NB4 (cell line): ENCODE results near the gene NDOR1.

ENCODE experiments used
- POLR2A ChIP-seq: IDR thresholded peaks from 2 replicates; pipeline ENCODE4 v1.6.1; 2011; ENCODE audit warnings: mild to moderate bottlenecking; ENCODE audit not compliant: insufficient read length; ENCODE audit errors: extremely low read depth
- TF ChIP-seq, protein P1 (sequence below): IDR thresholded peaks from one replicate; pipeline ENCODE4 v1.5.1; 2012; ENCODE audit warnings: low read depth, low read length
- TF ChIP-seq, protein P2 (sequence below): IDR thresholded peaks from 2 replicates; pipeline ENCODE4 v1.6.1; 2011; ENCODE audit warnings: low read depth, low read length

DNA sequence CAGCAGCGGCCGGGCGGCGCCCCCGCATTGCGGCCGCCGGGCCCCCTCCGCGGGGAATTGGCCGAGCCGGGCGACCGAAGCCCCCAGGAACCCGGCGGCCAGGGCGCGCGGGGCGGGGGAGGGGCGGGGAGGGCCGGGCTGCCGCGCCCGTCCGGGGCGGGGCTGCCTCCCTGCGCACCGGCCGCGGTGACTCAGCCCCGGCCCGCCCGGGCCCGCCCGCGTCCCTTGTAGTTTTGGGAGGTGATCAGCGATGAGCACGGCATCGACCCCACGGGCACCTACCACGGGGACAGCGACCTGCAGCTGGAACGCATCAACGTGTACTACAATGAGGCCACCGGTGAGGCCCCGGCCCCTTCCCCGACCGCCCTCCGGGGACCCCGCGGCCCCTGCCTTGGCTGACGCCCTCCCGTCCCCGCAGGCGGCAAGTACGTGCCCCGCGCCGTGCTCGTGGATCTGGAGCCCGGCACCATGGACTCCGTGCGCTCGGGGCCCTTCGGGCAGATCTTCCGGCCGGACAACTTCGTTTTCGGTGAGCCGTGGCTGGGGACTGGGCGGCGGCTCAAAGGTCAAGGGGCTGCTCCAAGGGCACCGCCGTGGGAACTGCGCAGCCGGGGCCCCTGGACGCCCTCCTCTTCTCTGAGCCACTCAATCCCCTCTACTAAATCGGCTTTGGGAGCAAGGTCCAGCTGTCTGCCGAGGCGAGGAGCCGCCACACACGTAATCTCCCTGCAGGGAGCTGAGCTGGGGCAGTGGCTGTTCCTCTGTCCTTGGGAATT, 36.2 kb downstream of the NDOR1 start:
- TF ChIP-seq, protein P1, sequence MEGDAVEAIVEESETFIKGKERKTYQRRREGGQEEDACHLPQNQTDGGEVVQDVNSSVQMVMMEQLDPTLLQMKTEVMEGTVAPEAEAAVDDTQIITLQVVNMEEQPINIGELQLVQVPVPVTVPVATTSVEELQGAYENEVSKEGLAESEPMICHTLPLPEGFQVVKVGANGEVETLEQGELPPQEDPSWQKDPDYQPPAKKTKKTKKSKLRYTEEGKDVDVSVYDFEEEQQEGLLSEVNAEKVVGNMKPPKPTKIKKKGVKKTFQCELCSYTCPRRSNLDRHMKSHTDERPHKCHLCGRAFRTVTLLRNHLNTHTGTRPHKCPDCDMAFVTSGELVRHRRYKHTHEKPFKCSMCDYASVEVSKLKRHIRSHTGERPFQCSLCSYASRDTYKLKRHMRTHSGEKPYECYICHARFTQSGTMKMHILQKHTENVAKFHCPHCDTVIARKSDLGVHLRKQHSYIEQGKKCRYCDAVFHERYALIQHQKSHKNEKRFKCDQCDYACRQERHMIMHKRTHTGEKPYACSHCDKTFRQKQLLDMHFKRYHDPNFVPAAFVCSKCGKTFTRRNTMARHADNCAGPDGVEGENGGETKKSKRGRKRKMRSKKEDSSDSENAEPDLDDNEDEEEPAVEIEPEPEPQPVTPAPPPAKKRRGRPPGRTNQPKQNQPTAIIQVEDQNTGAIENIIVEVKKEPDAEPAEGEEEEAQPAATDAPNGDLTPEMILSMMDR, result no peak
- TF ChIP-seq, protein P2, sequence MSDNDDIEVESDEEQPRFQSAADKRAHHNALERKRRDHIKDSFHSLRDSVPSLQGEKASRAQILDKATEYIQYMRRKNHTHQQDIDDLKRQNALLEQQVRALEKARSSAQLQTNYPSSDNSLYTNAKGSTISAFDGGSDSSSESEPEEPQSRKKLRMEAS, result no peak
- no peak for TF ChIP-seq POLR2A
